ENCODE data around the gene PLXDC2.

DNA sequence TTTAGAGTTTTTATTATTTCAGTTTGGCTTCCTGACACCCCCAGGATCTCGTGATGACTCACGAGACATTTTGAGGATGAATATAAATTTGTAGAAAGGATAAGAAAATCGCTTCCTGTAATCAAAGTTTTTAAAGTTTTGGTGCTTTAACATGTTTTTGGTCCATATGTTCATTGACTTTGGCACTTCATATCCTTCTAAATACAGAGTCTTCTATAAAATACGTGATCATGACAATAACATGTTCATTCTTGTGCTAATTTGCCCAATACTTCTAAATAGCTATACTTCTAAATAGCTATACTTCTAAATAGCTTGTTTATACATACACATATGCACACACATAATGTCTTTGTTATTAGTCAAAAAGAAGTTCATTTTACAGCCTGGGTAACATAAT, 341.9 kb downstream of the PLXDC2 start:
- TF ChIP-seq, protein P1, sequence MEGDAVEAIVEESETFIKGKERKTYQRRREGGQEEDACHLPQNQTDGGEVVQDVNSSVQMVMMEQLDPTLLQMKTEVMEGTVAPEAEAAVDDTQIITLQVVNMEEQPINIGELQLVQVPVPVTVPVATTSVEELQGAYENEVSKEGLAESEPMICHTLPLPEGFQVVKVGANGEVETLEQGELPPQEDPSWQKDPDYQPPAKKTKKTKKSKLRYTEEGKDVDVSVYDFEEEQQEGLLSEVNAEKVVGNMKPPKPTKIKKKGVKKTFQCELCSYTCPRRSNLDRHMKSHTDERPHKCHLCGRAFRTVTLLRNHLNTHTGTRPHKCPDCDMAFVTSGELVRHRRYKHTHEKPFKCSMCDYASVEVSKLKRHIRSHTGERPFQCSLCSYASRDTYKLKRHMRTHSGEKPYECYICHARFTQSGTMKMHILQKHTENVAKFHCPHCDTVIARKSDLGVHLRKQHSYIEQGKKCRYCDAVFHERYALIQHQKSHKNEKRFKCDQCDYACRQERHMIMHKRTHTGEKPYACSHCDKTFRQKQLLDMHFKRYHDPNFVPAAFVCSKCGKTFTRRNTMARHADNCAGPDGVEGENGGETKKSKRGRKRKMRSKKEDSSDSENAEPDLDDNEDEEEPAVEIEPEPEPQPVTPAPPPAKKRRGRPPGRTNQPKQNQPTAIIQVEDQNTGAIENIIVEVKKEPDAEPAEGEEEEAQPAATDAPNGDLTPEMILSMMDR (IDR thresholded peaks at IDR 0.05; ENCODE audit: low read depth, low read length, poor library complexity, severe bottlenecking): no peak
- TF ChIP-seq EZH2phosphoT487 (IDR thresholded peaks at IDR 0.05; ENCODE audit: borderline replicate concordance, low read length): no peak
